Activated T-helper 17 cell treated with anti-CD3 and anti-CD28 coated beads, Interleukin-2, amount 50 U/mL, for 72 hours (primary cell): ENCODE measurements around the gene ALK. TPM values are rescaled to one million over a fixed set of nuclear protein-coding genes. Genes with fewer than 3 reads are reported as not detected.
A peak's percentile ranks its signal among the peaks of the same experiment; 100 is the strongest.

Source experiments
- ATAC-seq: fragments of 150-1000 bp; cut with Tn5 transposase; replicated peaks from 2 replicates; pipeline ENCODE4 v1.10.0; 2021; ENCODE audit warnings: mild to moderate bottlenecking, moderate library complexity
- H3K27ac Mint-ChIP-seq: one replicate; pipeline ENCODE4 v1.8.0; 2022; ENCODE audit warnings: mixed read lengths
- H3K27me3 Mint-ChIP-seq: one replicate; pipeline ENCODE4 v1.8.0; 2022; ENCODE audit warnings: mixed read lengths
- H3K36me3 Mint-ChIP-seq: one replicate; pipeline ENCODE4 v1.8.0; 2022; ENCODE audit warnings: low read depth, mild to moderate bottlenecking, mixed read lengths
- H3K4me1 Mint-ChIP-seq: one replicate; pipeline ENCODE4 v1.8.0; 2022; ENCODE audit warnings: mixed read lengths
- H3K4me3 Mint-ChIP-seq: one replicate; pipeline ENCODE4 v1.8.0; 2022; ENCODE audit warnings: mild to moderate bottlenecking, mixed read lengths
- H3K9me3 Mint-ChIP-seq: one replicate; pipeline ENCODE4 v1.8.0; 2022; ENCODE audit warnings: mixed read lengths
- total RNA-seq, 2 donors: library from RNA; stranded (reverse); gene quantifications; one replicate each; pipeline ENCODE4 v1.2.3, GENCODE V29; 2022

Gene ALK
- total RNA-seq, 2 donors from 2014 or later = not detected

GRCh38 chr2:29617351-29617750 lies 304.0 kb downstream of the ALK start:
- Mint-ChIP-seq H3K4me3 (no peak overlapping the region), H3K27ac (no peak overlapping the region), H3K4me1 (no peaks in the 10 kb centered on the region), H3K27me3 (peaks cover 26% of the 10 kb centered on the region), H3K9me3 (no peaks in the 10 kb centered on the region), H3K36me3 (no peaks in the 10 kb centered on the region)
- no peak for ATAC-seq

GRCh38 chr2:29616569-29616968 lies 304.8 kb downstream of the ALK start:
- H3K36me3 Mint-ChIP-seq = no peaks in the 10 kb centered on the region
- no peaks in the 10 kb centered on the region for H3K4me1 Mint-ChIP-seq
- H3K27ac Mint-ChIP-seq = no peak overlapping the region

GRCh38 chr2:29615841-29616240 lies 305.5 kb downstream of the ALK start:
- Mint-ChIP-seq H3K4me3 (no peak overlapping the region), H3K27me3 (peaks cover 23% of the 10 kb centered on the region), H3K9me3 (no peaks in the 10 kb centered on the region), H3K27ac (no peak overlapping the region), H3K36me3 (no peaks in the 10 kb centered on the region), H3K4me1 (no peaks in the 10 kb centered on the region)
- ATAC-seq = no peak

More at GRCh38 chr2:29616569-29616968, 304.8 kb downstream of the ALK start:
- ATAC-seq = no peak
- H3K9me3 Mint-ChIP-seq = no peaks in the 10 kb centered on the region
- H3K27me3 Mint-ChIP-seq = peaks cover 23% of the 10 kb centered on the region
- H3K4me3 Mint-ChIP-seq = no peak overlapping the region

- peaks cover 26% of the 10 kb centered on the region for H3K27me3 Mint-ChIP-seq
- H3K4me3 Mint-ChIP-seq = no peak overlapping the region
- H3K27ac Mint-ChIP-seq = no peak overlapping the region
- no peaks in the 10 kb centered on the region for H3K9me3 Mint-ChIP-seq
- ATAC-seq = no peak
- no peaks in the 10 kb centered on the region for H3K36me3 Mint-ChIP-seq
- H3K4me1 Mint-ChIP-seq = no peaks in the 10 kb centered on the region
Observed at GRCh38 chr2:29615183-29615582, 306.2 kb downstream of the ALK start.

GRCh38 chr2:29614295-29614830 lies 307.0 kb downstream of the ALK start:
- Mint-ChIP-seq H3K27ac (no peak overlapping the region), H3K27me3 (peaks cover 26% of the 10 kb centered on the region), H3K9me3 (no peaks in the 10 kb centered on the region), H3K36me3 (no peaks in the 10 kb centered on the region), H3K4me1 (no peaks in the 10 kb centered on the region), H3K4me3 (no peak overlapping the region)
- ATAC-seq = no peak

GRCh38 chr2:29613792-29614266 lies 307.6 kb downstream of the ALK start:
- Mint-ChIP-seq H3K9me3 (no peaks in the 10 kb centered on the region), H3K27me3 (peaks cover 26% of the 10 kb centered on the region), H3K4me1 (no peaks in the 10 kb centered on the region), H3K4me3 (no peak overlapping the region), H3K36me3 (no peaks in the 10 kb centered on the region), H3K27ac (no peak overlapping the region)
- no peak for ATAC-seq

GRCh38 chr2:29613067-29613466 lies 308.3 kb downstream of the ALK start:
- H3K27me3 Mint-ChIP-seq = peaks cover 24% of the 10 kb centered on the region
- no peaks in the 10 kb centered on the region for H3K36me3 Mint-ChIP-seq
- H3K27ac Mint-ChIP-seq = no peak overlapping the region
- H3K4me1 Mint-ChIP-seq = no peaks in the 10 kb centered on the region
- H3K4me3 Mint-ChIP-seq = no peak overlapping the region
- ATAC-seq = no peak
- no peaks in the 10 kb centered on the region for H3K9me3 Mint-ChIP-seq

- H3K4me1 Mint-ChIP-seq = no peaks in the 10 kb centered on the region
- H3K4me3 Mint-ChIP-seq = no peak overlapping the region
- peaks cover 25% of the 10 kb centered on the region for H3K27me3 Mint-ChIP-seq
- no peaks in the 10 kb centered on the region for H3K9me3 Mint-ChIP-seq
- ATAC-seq = no peak
- no peak overlapping the region for H3K27ac Mint-ChIP-seq
- no peaks in the 10 kb centered on the region for H3K36me3 Mint-ChIP-seq
Observed at GRCh38 chr2:29612568-29612967, 308.8 kb downstream of the ALK start.

GRCh38 chr2:29611850-29612249 lies 309.5 kb downstream of the ALK start:
- Mint-ChIP-seq H3K9me3 (no peaks in the 10 kb centered on the region), H3K27me3 (peaks cover 26% of the 10 kb centered on the region), H3K36me3 (no peaks in the 10 kb centered on the region), H3K4me1 (no peaks in the 10 kb centered on the region), H3K27ac (no peak overlapping the region), H3K4me3 (no peak overlapping the region)
- ATAC-seq = no peak

- no peaks in the 10 kb centered on the region for H3K4me1 Mint-ChIP-seq
- no peak overlapping the region for H3K27ac Mint-ChIP-seq
- peaks cover 23% of the 10 kb centered on the region for H3K27me3 Mint-ChIP-seq
- ATAC-seq = no peak
- no peaks in the 10 kb centered on the region for H3K9me3 Mint-ChIP-seq
- no peaks in the 10 kb centered on the region for H3K36me3 Mint-ChIP-seq
- no peak overlapping the region for H3K4me3 Mint-ChIP-seq
Observed at GRCh38 chr2:29611261-29611660, 310.1 kb downstream of the ALK start.

- no peak for ATAC-seq
- Mint-ChIP-seq H3K27ac (no peak overlapping the region), H3K36me3 (no peaks in the 10 kb centered on the region), H3K4me3 (no peak overlapping the region), H3K27me3 (peaks cover 23% of the 10 kb centered on the region), H3K4me1 (no peaks in the 10 kb centered on the region), H3K9me3 (no peaks in the 10 kb centered on the region)
Observed at GRCh38 chr2:29610569-29610968, 310.8 kb downstream of the ALK start.

GRCh38 chr2:29607038-29607420 lies 314.4 kb downstream of the ALK start:
- Mint-ChIP-seq H3K4me3 (no peak overlapping the region), H3K4me1 (no peaks in the 10 kb centered on the region), H3K27me3 (peaks cover 7% of the 10 kb centered on the region), H3K27ac (no peak overlapping the region), H3K9me3 (no peaks in the 10 kb centered on the region), H3K36me3 (no peaks in the 10 kb centered on the region)
- ATAC-seq = peak; percentile 28

- Mint-ChIP-seq H3K36me3 (no peaks in the 10 kb centered on the region), H3K4me3 (no peak overlapping the region), H3K27ac (no peak overlapping the region), H3K9me3 (no peaks in the 10 kb centered on the region), H3K4me1 (no peaks in the 10 kb centered on the region), H3K27me3 (peaks cover 7% of the 10 kb centered on the region)
- ATAC-seq = no peak
Observed at GRCh38 chr2:29606104-29607037, 315.0 kb downstream of the ALK start.

GRCh38 chr2:29603341-29603740 lies 318.0 kb downstream of the ALK start:
- ATAC-seq = no peak
- Mint-ChIP-seq H3K9me3 (no peaks in the 10 kb centered on the region), H3K27me3 (peaks cover 9% of the 10 kb centered on the region), H3K4me3 (no peak overlapping the region), H3K27ac (no peak overlapping the region), H3K36me3 (no peaks in the 10 kb centered on the region), H3K4me1 (no peaks in the 10 kb centered on the region)

GRCh38 chr2:29601872-29602271 lies 319.5 kb downstream of the ALK start:
- ATAC-seq = no peak
- Mint-ChIP-seq H3K9me3 (no peaks in the 10 kb centered on the region), H3K4me1 (no peaks in the 10 kb centered on the region), H3K4me3 (no peak overlapping the region), H3K36me3 (no peaks in the 10 kb centered on the region), H3K27ac (no peak overlapping the region), H3K27me3 (peaks cover 6% of the 10 kb centered on the region)
